WERI-Rb-1 (cell line): ENCODE results near the gene RFTN1.
A peak's percentile ranks its signal among the peaks of the same experiment; 100 is the strongest.

ENCODE experiments used
- DNase-seq: peaks from one replicate; pipeline ENCODE4 v3.0.0-alpha.2; 2020
- H3K27ac ChIP-seq: fragments of 250-450 bp; sonication (Bioruptor Pico); 2 replicates; pipeline ENCODE4 v1.5.1; 2020; ENCODE audit warnings: mild to moderate bottlenecking, moderate library complexity
- H3K27me3 ChIP-seq: fragments of 250-450 bp; sonication (Bioruptor Pico); 2 replicates; pipeline ENCODE4 v1.5.1; 2021; ENCODE audit warnings: mild to moderate bottlenecking, low read depth, moderate library complexity; ENCODE audit not compliant: insufficient read depth, severe bottlenecking
- H3K36me3 ChIP-seq: fragments of 250-450 bp; sonication (Bioruptor Pico); 2 replicates; pipeline ENCODE4 v1.5.1; 2020; ENCODE audit warnings: mild to moderate bottlenecking, moderate library complexity
- H3K4me3 ChIP-seq: 2 replicates; pipeline ENCODE4 v1.5.1; 2011; ENCODE audit warnings: low read depth, mild to moderate bottlenecking, control low read depth, low read length
- H3K9me3 ChIP-seq: fragments of 250-450 bp; sonication (Bioruptor Pico); 2 replicates; pipeline ENCODE4 v1.5.1; 2021; ENCODE audit warnings: mild to moderate bottlenecking, moderate library complexity; ENCODE audit not compliant: severe bottlenecking
- TF ChIP-seq, protein P1 (sequence below): IDR thresholded peaks from 2 replicates; pipeline ENCODE4 v1.5.1; 2011; ENCODE audit warnings: low read depth, mild to moderate bottlenecking, control low read depth, inconsistent platforms, low read length

The RFTN1 gene

GRCh38 chr3:16550676-16551341, 37.3 kb upstream of the RFTN1 start:
- no peaks in the 10 kb centered on the region for H3K9me3 ChIP-seq
- H3K4me3 ChIP-seq: no peak overlapping the region
- peak; percentile 72 for DNase-seq
- no peaks in the 10 kb centered on the region for H3K36me3 ChIP-seq
- 0 out of 2 replicates have a peak overlapping the region, but pooled peaks have one; percentile 9 for H3K27ac ChIP-seq
- H3K27me3 ChIP-seq: no peaks in the 10 kb centered on the region
- TF ChIP-seq, protein P1, sequence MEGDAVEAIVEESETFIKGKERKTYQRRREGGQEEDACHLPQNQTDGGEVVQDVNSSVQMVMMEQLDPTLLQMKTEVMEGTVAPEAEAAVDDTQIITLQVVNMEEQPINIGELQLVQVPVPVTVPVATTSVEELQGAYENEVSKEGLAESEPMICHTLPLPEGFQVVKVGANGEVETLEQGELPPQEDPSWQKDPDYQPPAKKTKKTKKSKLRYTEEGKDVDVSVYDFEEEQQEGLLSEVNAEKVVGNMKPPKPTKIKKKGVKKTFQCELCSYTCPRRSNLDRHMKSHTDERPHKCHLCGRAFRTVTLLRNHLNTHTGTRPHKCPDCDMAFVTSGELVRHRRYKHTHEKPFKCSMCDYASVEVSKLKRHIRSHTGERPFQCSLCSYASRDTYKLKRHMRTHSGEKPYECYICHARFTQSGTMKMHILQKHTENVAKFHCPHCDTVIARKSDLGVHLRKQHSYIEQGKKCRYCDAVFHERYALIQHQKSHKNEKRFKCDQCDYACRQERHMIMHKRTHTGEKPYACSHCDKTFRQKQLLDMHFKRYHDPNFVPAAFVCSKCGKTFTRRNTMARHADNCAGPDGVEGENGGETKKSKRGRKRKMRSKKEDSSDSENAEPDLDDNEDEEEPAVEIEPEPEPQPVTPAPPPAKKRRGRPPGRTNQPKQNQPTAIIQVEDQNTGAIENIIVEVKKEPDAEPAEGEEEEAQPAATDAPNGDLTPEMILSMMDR: peak; percentile 80

DNA sequence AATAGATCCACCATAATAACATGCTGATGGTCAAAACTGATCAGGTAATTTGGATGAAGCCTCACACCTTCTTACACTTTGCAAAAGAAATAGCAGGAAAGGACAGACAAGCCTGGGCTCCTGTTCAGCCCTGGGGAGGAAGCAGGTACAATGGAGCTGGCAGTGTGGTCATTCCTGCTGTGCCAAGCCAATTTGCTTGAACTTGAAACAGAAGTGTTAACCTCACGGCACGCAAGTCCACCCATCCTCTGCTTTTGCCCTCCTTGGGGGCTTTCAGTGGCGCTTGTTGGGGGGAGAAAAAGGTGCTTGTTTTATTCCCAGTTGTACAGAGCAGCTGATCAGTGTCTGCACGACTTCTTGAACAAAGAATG, 36.8 kb upstream of the RFTN1 start:
- H3K27ac ChIP-seq: no peak overlapping the region
- TF ChIP-seq, protein P1: no peak
- DNase-seq: no peak

DNA sequence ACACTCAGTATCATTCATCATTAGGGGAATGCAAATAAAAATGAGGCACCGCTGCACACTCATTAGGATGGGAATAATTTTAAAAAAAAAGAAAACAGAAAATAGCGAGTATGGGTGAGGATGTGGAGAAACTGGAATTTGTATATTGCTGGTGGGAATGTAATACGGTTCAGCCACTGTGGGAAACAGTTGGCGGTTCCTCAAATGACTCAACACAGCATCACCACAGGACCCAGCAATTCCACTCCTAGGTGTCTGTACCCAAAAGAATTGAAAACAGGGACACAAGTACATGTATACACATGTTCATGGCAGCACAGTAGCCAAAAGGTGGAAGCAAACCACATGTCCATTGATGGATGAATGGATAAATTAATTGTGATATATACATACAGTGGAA, 35.2 kb upstream of the RFTN1 start:
- Histone ChIP-seq H3K27ac (no peak overlapping the region), H3K9me3 (no peaks in the 10 kb centered on the region), H3K36me3 (no peaks in the 10 kb centered on the region), H3K27me3 (no peaks in the 10 kb centered on the region), H3K4me3 (no peak overlapping the region)
- DNase-seq: no peak
- TF ChIP-seq, protein P1: no peak

More for the DNA sequence above, 36.8 kb upstream of the RFTN1 start:
- H3K36me3 ChIP-seq: no peaks in the 10 kb centered on the region
- H3K4me3 ChIP-seq: no peak overlapping the region
- H3K27me3 ChIP-seq: no peaks in the 10 kb centered on the region
- no peaks in the 10 kb centered on the region for H3K9me3 ChIP-seq

- no peak overlapping the region for H3K4me3 ChIP-seq
- no peaks in the 10 kb centered on the region for H3K27me3 ChIP-seq
- H3K27ac ChIP-seq: no peak overlapping the region
- H3K36me3 ChIP-seq: no peaks in the 10 kb centered on the region
- TF ChIP-seq, protein P1: no peak
- no peak for DNase-seq
- H3K9me3 ChIP-seq: no peaks in the 10 kb centered on the region
These were observed 34.3 kb upstream of the RFTN1 start for GRCh38 chr3:16547561-16548357.

DNA sequence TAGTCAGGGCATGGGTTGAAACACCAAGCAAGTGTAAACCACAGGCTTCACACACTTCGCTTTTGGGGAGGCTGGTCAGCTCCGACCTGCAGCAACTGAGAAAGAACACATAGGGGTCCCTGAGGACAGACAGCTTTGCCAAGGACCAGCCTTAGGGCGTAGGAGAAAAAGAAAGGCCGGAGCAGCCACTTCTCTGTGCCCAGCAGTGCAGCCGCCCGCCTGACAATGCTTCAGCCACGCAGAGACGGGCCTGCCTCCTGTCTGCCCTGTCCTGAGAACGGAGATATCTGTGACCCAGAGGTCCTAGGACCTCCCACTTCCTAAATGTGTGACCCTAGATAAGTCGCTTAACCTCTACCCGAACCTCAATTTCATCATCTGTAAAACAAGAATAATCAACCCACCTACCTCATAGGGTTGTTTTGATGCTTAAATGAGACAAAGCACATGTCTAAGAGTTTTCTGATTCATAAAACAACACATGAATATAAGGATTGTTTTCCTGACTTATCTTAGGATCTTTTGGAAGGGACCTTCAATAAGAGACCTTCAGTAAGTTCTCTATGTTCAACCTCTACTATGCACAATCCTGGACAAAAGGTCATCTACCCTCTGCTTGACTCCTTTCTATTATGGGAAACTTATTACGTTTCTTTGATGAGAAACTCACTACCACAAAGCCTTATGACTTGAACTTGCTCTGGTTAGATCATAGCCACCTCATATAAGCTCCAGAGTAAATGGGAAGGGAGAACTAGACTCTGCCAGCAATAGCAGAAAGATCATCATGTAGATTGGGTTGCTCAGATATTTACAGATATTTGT, 32.9 kb upstream of the RFTN1 start:
- Histone ChIP-seq H3K27ac (no peak overlapping the region), H3K27me3 (no peaks in the 10 kb centered on the region), H3K36me3 (no peaks in the 10 kb centered on the region), H3K9me3 (no peaks in the 10 kb centered on the region), H3K4me3 (no peak overlapping the region)
- TF ChIP-seq, protein P1: no peak
- no peak for DNase-seq
